Testis (tissue), 3 donors: Measurements from ENCODE around the gene BEST1. TPM values are rescaled to one million over a fixed set of nuclear protein-coding genes. Genes with fewer than 3 reads are reported as not detected.

Experiments
- DNase-seq: peaks from one replicate; pipeline ENCODE4 v3.0.0-alpha.2; 2019
- H3K27ac ChIP-seq, 2 donors: fragments of 200-600 bp; sonication (generic); one replicate each; pipeline ENCODE4 v1.5.1; 2019
- H3K27me3 ChIP-seq: fragments of 200-600 bp; sonication (generic); one replicate; pipeline ENCODE4 v1.5.1; 2019
- H3K36me3 ChIP-seq: fragments of 200-600 bp; sonication (generic); one replicate; pipeline ENCODE4 v1.5.1; 2017; ENCODE audit warnings: low read depth; ENCODE audit errors: missing control alignments
- H3K4me1 ChIP-seq: fragments of 200-600 bp; sonication (generic); one replicate; pipeline ENCODE4 v1.5.1; 2019
- H3K4me3 ChIP-seq, 2 donors: fragments of 200-600 bp; sonication (generic); one replicate each; pipeline ENCODE4 v1.5.1; 2017 to 2019
- H3K9me3 ChIP-seq: fragments of 200-600 bp; sonication (generic); one replicate; pipeline ENCODE4 v1.5.1; 2017
- POLR2A ChIP-seq: fragments of 450-650 bp; IDR thresholded peaks from one replicate; pipeline ENCODE4 v1.6.1; 2017; ENCODE audit warnings: antibody characterized with exemption, mild to moderate bottlenecking, moderate library complexity
- WGBS, 2 donors: methylation state at CpG; one replicate each; pipeline ENCODE4 v1.1.5; 2018; 5-methylcytosine and 5-hydroxymethylcytosine counted together
- intact Hi-C: fragments of 100-400 bp; cut with DNase I; formaldehyde crosslinking; loops from one replicate; pipeline ENCODE4 v1.15.1; 2023; ENCODE audit warnings: low total_unique reads
- polyA plus RNA-seq: library from polyadenylated mRNA; stranded (reverse); fragments of 350-450 nt; fragmentation: Illumina TruSeq; extraction: RNeasy Lipid Tissue Mini Kit (QIAGEN cat#74804); gene quantifications from one replicate; pipeline ENCODE4 v1.2.3, GENCODE V29; 2014; ENCODE audit warnings: low read depth, low replicate concordance; ENCODE audit not compliant: insufficient read depth
- total RNA-seq, 2 donors: library from RNA; depleted of rRNA; stranded (reverse); fragments of >200 nt; gene quantifications; one replicate each; pipeline ENCODE4 v1.2.3, GENCODE V29; 2016
- TF ChIP-seq, protein P1 (sequence below), 3 experiments: fragments of 450-650 bp in 2 of 3; fragments of 200-600 bp in 1 of 3; sonication (generic) in 1 of 3; IDR thresholded peaks; one replicate each; pipeline ENCODE4 v1.5.1; 2016 to 2019; ENCODE audit warnings: antibody characterized with exemption in 3 of 3, mild to moderate bottlenecking in 2 of 3, moderate library complexity in 1 of 3

The BEST1 gene
- total and polyA plus RNA-seq, 3 donors from 2014 or later = 9.2 to 33.4 (median 21.0) TPM

DNA sequence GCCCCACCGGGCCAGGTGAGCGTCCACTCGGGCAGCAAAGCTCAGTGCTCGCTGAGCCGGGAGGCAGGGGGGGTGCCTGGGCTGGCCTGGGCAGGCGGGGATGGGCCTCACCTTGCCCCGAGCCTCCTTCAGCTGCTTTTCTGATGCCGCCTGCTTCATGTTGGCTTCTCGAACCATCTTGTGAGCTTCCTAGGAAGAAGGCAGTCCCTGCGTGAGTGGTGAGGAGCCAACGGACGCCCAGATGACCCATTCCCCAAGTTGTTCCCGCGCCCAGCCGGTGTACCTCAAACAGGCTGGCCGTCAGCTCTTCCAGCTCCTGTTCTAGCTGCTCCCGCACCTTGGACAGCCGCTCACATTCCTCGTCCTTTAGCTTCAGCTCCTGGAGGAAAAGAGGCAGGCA, 42.9 kb upstream of the BEST1 start:
- Histone ChIP-seq H3K27me3 (no peaks in the 10 kb centered on the region), H3K4me3 (no peak overlapping the region), H3K9me3 (no peaks in the 10 kb centered on the region), H3K4me1 (peaks cover 47% of the 10 kb centered on the region), H3K36me3 (no peaks in the 10 kb centered on the region), H3K27ac (peak overlapping the region; percentile 7 to 66)
- TF ChIP-seq, protein P1, sequence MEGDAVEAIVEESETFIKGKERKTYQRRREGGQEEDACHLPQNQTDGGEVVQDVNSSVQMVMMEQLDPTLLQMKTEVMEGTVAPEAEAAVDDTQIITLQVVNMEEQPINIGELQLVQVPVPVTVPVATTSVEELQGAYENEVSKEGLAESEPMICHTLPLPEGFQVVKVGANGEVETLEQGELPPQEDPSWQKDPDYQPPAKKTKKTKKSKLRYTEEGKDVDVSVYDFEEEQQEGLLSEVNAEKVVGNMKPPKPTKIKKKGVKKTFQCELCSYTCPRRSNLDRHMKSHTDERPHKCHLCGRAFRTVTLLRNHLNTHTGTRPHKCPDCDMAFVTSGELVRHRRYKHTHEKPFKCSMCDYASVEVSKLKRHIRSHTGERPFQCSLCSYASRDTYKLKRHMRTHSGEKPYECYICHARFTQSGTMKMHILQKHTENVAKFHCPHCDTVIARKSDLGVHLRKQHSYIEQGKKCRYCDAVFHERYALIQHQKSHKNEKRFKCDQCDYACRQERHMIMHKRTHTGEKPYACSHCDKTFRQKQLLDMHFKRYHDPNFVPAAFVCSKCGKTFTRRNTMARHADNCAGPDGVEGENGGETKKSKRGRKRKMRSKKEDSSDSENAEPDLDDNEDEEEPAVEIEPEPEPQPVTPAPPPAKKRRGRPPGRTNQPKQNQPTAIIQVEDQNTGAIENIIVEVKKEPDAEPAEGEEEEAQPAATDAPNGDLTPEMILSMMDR (IDR thresholded peaks at IDR 0.05) = no peak
- TF ChIP-seq POLR2A = no peak
- no peak for DNase-seq
- WGBS, 2 donors = 86 to 89% methylated on average over 12 to 18 of the region's 19 CpGs
- intact Hi-C loops = no loop called here

DNA sequence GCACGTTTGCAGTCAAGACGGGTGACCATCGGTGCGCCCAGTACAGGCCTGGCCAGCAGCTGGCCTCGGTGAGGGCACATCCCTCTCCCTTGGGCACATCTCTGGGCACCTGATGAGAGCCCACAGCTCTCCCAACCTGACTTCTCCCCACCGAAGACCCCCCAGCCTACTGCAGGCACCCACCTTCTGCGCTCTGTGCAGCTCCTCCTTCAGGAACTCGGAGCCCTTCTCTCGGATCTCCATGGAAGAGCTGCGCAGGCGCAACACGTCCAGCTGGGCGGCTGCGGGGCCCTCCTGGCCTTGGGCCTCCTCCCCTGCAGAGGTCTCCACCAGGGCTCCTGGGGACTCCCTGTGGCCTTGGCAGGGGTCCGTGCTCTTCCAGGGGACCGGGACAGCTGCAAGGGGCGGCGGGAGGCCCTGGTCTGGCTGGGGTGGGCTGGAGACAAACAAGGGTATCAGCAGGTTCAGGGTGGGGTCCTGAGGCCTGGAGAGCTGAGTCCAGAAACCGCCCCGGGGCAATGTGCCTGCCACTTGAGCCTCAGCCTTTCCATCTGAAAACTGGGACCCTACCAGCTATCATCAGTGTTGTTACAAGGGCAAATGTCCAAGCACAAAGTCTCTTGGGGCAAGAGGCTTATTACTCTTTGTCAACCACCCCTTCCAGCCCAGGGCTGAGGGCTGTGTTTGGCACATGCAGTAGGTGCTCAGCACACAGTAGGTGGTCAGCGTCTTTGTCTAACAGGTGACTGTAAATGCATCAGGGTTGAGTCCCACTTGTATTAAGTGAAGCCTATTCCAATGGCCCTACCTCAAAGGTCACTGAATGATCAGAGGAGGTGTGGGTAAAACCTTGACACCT, 42.1 kb upstream of the BEST1 start:
- Histone ChIP-seq H3K27ac (peak overlapping the region; percentile 63 to 66), H3K4me3 (no peak overlapping the region), H3K36me3 (no peaks in the 10 kb centered on the region), H3K4me1 (peaks cover 53% of the 10 kb centered on the region), H3K9me3 (no peaks in the 10 kb centered on the region), H3K27me3 (no peaks in the 10 kb centered on the region)
- no peak for TF ChIP-seq POLR2A
- TF ChIP-seq, protein P1 (IDR thresholded peaks at IDR 0.05) = no peak
- no peak for DNase-seq
- intact Hi-C loops = no loop called here
- WGBS, 2 donors = 66 to 83% methylated on average over 7 to 20 of the region's 21 CpGs

DNA sequence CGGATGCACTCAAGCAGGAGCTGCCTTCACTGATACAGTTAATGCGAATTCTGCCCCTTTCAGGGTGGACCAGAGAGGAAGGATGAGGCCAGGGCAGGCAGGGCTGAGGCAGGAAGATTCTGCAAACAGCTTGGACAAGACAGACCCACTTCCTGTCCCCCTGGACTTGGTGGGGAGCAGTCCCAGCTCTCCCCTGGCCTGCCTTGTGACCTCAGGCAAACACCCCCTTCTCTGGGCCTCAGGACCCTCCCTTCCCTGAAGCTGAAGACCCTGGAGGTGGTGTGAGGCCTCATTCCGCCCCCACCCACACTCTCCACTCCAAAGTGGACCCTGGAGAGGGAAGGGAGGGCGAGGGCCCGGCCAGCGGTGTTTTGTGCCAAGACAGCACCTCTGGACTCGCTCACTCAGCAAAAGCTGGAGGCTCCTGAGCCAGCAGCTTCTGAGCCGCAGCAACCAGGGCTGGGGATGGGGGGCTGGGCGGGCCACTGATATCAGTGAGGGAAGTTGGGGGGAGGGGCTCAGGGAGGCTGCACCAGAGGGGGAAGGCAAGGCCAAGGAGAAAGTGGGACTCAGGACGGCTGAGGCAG, 41.3 kb upstream of the BEST1 start:
- H3K27ac ChIP-seq = peak overlapping the region; percentile 63 to 66
- peak; percentile 75 for DNase-seq

DNA sequence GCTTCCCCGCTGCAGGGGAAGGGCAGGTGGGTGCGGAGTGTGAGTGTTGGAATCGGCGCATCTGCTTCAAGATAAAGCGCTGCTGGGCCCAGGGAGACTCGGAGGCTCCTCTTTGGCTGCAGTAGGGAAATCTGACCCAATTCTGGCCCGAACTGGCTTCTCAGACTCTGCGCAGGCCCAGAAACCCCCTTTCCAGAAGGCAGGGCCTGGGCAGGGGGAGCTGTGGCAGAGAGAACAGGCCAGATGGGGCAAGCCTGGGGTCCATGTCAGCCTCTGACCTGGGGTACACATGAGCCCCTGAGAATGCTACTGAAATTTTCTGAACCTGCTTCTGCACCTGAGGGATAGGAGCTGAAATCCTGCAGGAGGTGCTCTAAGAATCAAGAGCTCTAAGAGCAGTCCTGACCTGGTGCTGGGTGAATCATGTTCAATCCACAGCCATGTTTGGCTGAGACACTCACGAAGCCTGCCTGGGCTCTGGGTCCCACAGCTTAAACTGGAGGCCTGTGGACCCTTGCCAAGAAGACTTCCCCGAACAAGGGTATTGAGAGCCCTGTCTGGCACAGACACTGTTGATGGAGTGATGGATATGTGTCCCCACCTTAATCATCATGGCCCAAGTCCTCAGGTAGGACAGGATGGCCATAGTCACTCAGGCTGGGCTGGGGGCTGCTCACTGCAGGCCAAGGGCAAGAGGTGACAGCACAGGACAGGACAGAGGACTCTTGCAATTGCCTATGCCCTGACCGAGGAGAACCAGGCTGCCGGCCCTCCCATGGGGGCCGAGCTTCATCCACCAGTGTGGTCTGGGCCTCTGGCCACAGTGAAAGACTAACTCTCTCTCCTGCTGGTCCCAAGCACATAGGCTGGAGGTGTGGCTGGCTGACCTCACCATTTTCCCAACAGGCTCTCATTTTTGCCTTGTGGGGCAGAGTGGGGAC, 39.7 kb upstream of the BEST1 start:
- no peak for TF ChIP-seq POLR2A
- TF ChIP-seq, protein P1 (IDR thresholded peaks at IDR 0.05) = no peak
- 69 to 78% methylated on average over 4 to 13 of the region's 13 CpGs for WGBS, 2 donors
- Histone ChIP-seq H3K36me3 (no peaks in the 10 kb centered on the region), H3K9me3 (no peaks in the 10 kb centered on the region), H3K4me1 (peaks cover 72% of the 10 kb centered on the region), H3K27me3 (no peaks in the 10 kb centered on the region), H3K4me3 (no peak overlapping the region), H3K27ac (peak overlapping the region; percentile 47 to 66)
- DNase-seq = no peak
- intact Hi-C loops = no loop called here

More for the DNA sequence above, 41.3 kb upstream of the BEST1 start:
- H3K9me3 ChIP-seq = no peaks in the 10 kb centered on the region
- no peaks in the 10 kb centered on the region for H3K27me3 ChIP-seq
- WGBS, 2 donors = 35 to 66% methylated on average over 6 to 10 of the region's 10 CpGs
- TF ChIP-seq, protein P1 (IDR thresholded peaks at IDR 0.05) = no peak
- no peak for TF ChIP-seq POLR2A
- H3K36me3 ChIP-seq = no peaks in the 10 kb centered on the region
- peaks cover 57% of the 10 kb centered on the region for H3K4me1 ChIP-seq
- H3K4me3 ChIP-seq = no peak overlapping the region
- intact Hi-C loops = no loop called here
